B cell (primary cell): ENCODE data around the gene TPRN. TPM values are rescaled to one million over a fixed set of nuclear protein-coding genes. Genes with fewer than 3 reads are reported as not detected.

Experiments
- ATAC-seq: fragments of 200-7000 bp; cut with Tn5 transposase; one replicate; pipeline ENCODE4 v1.10.0; 2021; ENCODE audit warnings: low read depth, mild to moderate bottlenecking, moderate number of reproducible peaks, moderate library complexity
- CTCF ChIA-PET: fragments of 350-600 bp; sonication (Branson Sonifier 250); formaldehyde crosslinking; loops from one replicate; lab custom pipeline; 2021; ENCODE audit warnings: antibody characterized with exemption, inconsistent platforms; lab: Charles Lee
- POLR2A ChIA-PET: fragments of 350-600 bp; sonication (Branson Sonifier 250); formaldehyde crosslinking; loops from one replicate; lab custom pipeline; 2021; ENCODE audit warnings: antibody characterized with exemption; lab: Charles Lee
- DNase-seq: peaks from one replicate; pipeline ENCODE4 v3.0.0; 2013
- H2AFZ ChIP-seq: 2 replicates; pipeline ENCODE4 v1.6.1; 2012; ENCODE audit warnings: mild to moderate bottlenecking, low read depth, low read length; ENCODE audit not compliant: insufficient read depth, poor library complexity, severe bottlenecking
- H3K27ac ChIP-seq, 2 donors: 1 replicate in 1 of 2; 2 replicates in 1 of 2; pipeline ENCODE4 v1.5.1; 2012 to 2013; ENCODE audit warnings: low read length in 2 of 2, mild to moderate bottlenecking in 2 of 2, moderate library complexity in 1 of 2
- H3K27me3 ChIP-seq, 4 experiments: fragments of 200-600 bp in 1 of 4; sonication (generic) in 1 of 4; replicated peaks in 1 of 4; 1 replicate in 2 of 4; 2 replicates in 2 of 4; pipeline versions ENCODE4 v1.6.1 to v1.7.0; 2013 to 2016; ENCODE audit warnings: low read length in 3 of 4, mild to moderate bottlenecking in 2 of 4, mixed read lengths in 1 of 4, moderate library complexity in 1 of 4; ENCODE audit not compliant: insufficient read depth in 4 of 4, control insufficient read depth in 3 of 4; ENCODE audit errors: control extremely low read depth in 1 of 4
- H3K36me3 ChIP-seq, 2 experiments: replicated peaks in 1 of 2; 1 replicate in 1 of 2; 2 replicates in 1 of 2; pipeline versions ENCODE4 v1.6.1 to v1.7.1; 2013; ENCODE audit warnings: low read length in 1 of 2; ENCODE audit not compliant: insufficient read depth in 2 of 2, control insufficient read depth in 1 of 2; ENCODE audit errors: control extremely low read depth in 1 of 2, extremely low read depth in 1 of 2
- H3K4me1 ChIP-seq, 2 donors: fragments of 200-600 bp in 1 of 2; sonication (generic) in 1 of 2; 1 replicate in 1 of 2; 2 replicates in 1 of 2; pipeline versions ENCODE4 v1.5.1 to v1.6.1; 2013 to 2017; ENCODE audit warnings: low read length in 2 of 2; ENCODE audit not compliant: control insufficient read depth in 2 of 2, insufficient read depth in 2 of 2
- H3K4me2 ChIP-seq: replicated peaks from 2 replicates; pipeline ENCODE3; 2012; ENCODE audit warnings: mild to moderate bottlenecking, low read depth, low read length; ENCODE audit not compliant: poor library complexity, severe bottlenecking
- H3K4me3 ChIP-seq, 5 experiments: fragments of 200-600 bp in 1 of 5; sonication (generic) in 1 of 5; 1 replicate in 3 of 5; 2 replicates in 2 of 5; pipeline versions ENCODE4 v1.5.1 to v1.7.0; 2011 to 2016; ENCODE audit warnings: low read length in 4 of 5, mild to moderate bottlenecking in 4 of 5, low read depth in 2 of 5, control low read depth in 1 of 5, moderate library complexity in 1 of 5; ENCODE audit not compliant: insufficient read depth in 1 of 5; ENCODE audit errors: control extremely low read depth in 1 of 5, extremely low read depth in 1 of 5
- H3K79me2 ChIP-seq: fragments of 200-600 bp; sonication (generic); one replicate; pipeline ENCODE4 v1.6.0; 2016; ENCODE audit warnings: low read length; ENCODE audit not compliant: control insufficient read depth, insufficient read depth
- H3K9ac ChIP-seq: fragments of 200-600 bp; sonication (generic); 2 replicates; pipeline ENCODE4 v1.6.1; 2017; ENCODE audit warnings: mild to moderate bottlenecking, low read length, moderate library complexity
- H3K9me3 ChIP-seq, 3 donors: one replicate each; pipeline versions ENCODE4 v1.6.1 to v1.7.1; 2013; ENCODE audit warnings: low read length in 2 of 3; ENCODE audit not compliant: control insufficient read depth in 2 of 3, insufficient read depth in 1 of 3; ENCODE audit errors: control extremely low read depth in 1 of 3
- H4K20me1 ChIP-seq: 2 replicates; pipeline ENCODE4 v1.6.0; 2012; ENCODE audit warnings: mild to moderate bottlenecking, low read length; ENCODE audit not compliant: insufficient read depth, control insufficient read depth, poor library complexity, severe bottlenecking
- H3K27ac Mint-ChIP-seq: one replicate; pipeline ENCODE4 v1.8.0; 2021; ENCODE audit warnings: mixed read lengths
- H3K27me3 Mint-ChIP-seq: one replicate; pipeline ENCODE4 v1.8.0; 2021; ENCODE audit warnings: mixed read lengths
- H3K4me1 Mint-ChIP-seq: one replicate; pipeline ENCODE4 v1.8.0; 2021; ENCODE audit warnings: mixed read lengths
- H3K4me3 Mint-ChIP-seq: one replicate; pipeline ENCODE4 v1.8.0; 2021; ENCODE audit warnings: mixed read lengths
- H3K9me3 Mint-ChIP-seq: one replicate; pipeline ENCODE4 v1.8.0; 2022; ENCODE audit warnings: mixed read lengths; ENCODE audit not compliant: insufficient read depth
- EZH2 ChIP-seq: IDR thresholded peaks from 2 replicates; pipeline ENCODE4 v1.6.1; 2012; ENCODE audit warnings: borderline replicate concordance, low read depth, mild to moderate bottlenecking, moderate library complexity, low read length; ENCODE audit not compliant: insufficient read depth, poor library complexity, severe bottlenecking
- WGBS: methylation state at CpG from one replicate; pipeline ENCODE4 v1.1.5; 2013; ENCODE audit warnings: missing lambda C conversion rate; ENCODE audit not compliant: insufficient coverage; 5-methylcytosine and 5-hydroxymethylcytosine counted together
- intact Hi-C: fragments of 100-400 bp; cut with micrococcal nuclease; formaldehyde crosslinking; loops from one replicate; pipeline ENCODE4 v1.10.0; 2022
- polyA plus RNA-seq: library from polyadenylated mRNA; depleted of rRNA; stranded (reverse); fragments of >200 nt; gene quantifications from 2 replicates; pipeline ENCODE4 v1.2.3, GENCODE V29; 2012
- total RNA-seq, 2 donors: library from RNA; stranded (reverse); fragments of 120-200 nt in 1 of 2; gene quantifications; 1 replicate in 1 of 2; 2 replicates in 1 of 2; pipeline versions ENCODE4 v1.2.3 to v1.2.4, GENCODE V29; 2013 to 2022
- TF ChIP-seq, protein P1 (sequence below): fragments of 200-600 bp; IDR thresholded peaks from one replicate; pipeline ENCODE4 v1.8.0; 2022; ENCODE audit warnings: antibody characterized with exemption, mild to moderate bottlenecking

TPRN gene
- total and polyA plus RNA-seq, 2 donors (not counting 1 experiment from before 2014, with no cell fraction given), result 5.7 to 16.3 TPM

GRCh38 chr9:137217276-137218211 lies 17.0 kb upstream of the TPRN start:
- peaks cover under 1 to 7% of the 10 kb centered on the region in 2 donors for H3K4me1 ChIP-seq
- ATAC-seq (no peak), DNase-seq (no peak)
- Mint-ChIP-seq H3K27me3 (no peaks in the 10 kb centered on the region), H3K4me1 (peaks cover 4% of the 10 kb centered on the region), H3K9me3 (no peaks in the 10 kb centered on the region), H3K4me3 (no peak overlapping the region), H3K27ac (no peak overlapping the region)
- H4K20me1 ChIP-seq, result no peaks in the 10 kb centered on the region
- no peaks in the 10 kb centered on the region for H3K36me3 ChIP-seq
- H3K9ac ChIP-seq, result no peak overlapping the region
- 92% methylated on average over 34 of the region's 36 CpGs for WGBS
- peaks cover 3% of the 10 kb centered on the region for H3K79me2 ChIP-seq
- TF ChIP-seq, protein P1, sequence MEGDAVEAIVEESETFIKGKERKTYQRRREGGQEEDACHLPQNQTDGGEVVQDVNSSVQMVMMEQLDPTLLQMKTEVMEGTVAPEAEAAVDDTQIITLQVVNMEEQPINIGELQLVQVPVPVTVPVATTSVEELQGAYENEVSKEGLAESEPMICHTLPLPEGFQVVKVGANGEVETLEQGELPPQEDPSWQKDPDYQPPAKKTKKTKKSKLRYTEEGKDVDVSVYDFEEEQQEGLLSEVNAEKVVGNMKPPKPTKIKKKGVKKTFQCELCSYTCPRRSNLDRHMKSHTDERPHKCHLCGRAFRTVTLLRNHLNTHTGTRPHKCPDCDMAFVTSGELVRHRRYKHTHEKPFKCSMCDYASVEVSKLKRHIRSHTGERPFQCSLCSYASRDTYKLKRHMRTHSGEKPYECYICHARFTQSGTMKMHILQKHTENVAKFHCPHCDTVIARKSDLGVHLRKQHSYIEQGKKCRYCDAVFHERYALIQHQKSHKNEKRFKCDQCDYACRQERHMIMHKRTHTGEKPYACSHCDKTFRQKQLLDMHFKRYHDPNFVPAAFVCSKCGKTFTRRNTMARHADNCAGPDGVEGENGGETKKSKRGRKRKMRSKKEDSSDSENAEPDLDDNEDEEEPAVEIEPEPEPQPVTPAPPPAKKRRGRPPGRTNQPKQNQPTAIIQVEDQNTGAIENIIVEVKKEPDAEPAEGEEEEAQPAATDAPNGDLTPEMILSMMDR, result no peak
- POLR2A ChIA-PET, result no interaction called here
- CTCF ChIA-PET, result no interaction called here
- H3K27ac ChIP-seq, result no peak overlapping the region
- H3K9me3 ChIP-seq, result no peaks in the 10 kb centered on the region
- intact Hi-C loops, result no loop called here
- peak overlapping the region; percentile 19 for H3K4me2 ChIP-seq
- H3K4me3 ChIP-seq, result no peak overlapping the region
- H3K27me3 ChIP-seq, result no peaks in the 10 kb centered on the region
- H2AFZ ChIP-seq, result no peak overlapping the region

DNA sequence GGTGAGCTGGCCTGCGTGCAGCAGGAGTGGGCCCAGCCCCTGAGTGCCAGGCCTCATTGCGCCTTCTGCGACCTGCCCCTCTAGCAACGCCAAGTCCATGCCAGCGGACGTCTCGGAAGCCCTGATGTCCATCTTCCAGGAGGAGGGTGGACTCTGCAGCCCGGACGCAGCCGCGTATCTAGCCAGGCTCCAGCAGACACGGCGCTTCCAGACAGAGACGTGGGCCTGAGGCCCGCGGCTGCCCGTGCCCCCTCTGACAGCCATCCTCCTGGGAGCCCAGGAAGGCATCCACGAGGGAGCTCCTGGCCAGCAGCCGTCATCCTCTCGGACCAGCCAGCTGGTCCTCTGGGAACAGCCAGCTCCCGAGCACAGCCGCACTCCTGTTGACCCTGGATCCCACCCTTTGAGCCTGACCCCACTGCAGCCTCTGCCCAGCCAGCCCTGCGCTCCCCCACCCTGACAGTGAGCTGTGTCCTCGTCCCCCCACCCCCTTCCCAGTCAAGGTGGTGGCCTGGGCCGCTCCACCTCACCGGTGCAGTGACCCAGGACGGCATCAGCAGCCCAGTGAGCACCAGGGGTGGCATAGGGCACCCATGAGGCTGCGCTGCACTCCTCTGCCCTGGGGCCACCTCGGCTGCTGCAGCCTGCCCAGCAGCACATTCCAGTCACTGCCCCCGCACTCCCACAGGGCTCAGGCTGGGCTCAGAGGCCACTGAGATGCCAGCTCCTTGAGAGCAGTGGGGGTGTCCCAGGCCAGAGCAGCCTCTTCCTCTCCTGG lies 15.8 kb upstream of the TPRN start:
- ChIA-PET POLR2A (no interaction called here), CTCF (no interaction called here)
- H3K27ac ChIP-seq, result no peak overlapping the region
- ATAC-seq (no peak), DNase-seq (no peak)
- no peak overlapping the region for H3K4me3 ChIP-seq
- intact Hi-C loops, result no loop called here
- Mint-ChIP-seq H3K9me3 (no peaks in the 10 kb centered on the region), H3K4me3 (no peak overlapping the region), H3K4me1 (peaks cover 2% of the 10 kb centered on the region), H3K27ac (no peak overlapping the region), H3K27me3 (no peaks in the 10 kb centered on the region)
- no peak overlapping the region for H3K4me2 ChIP-seq
- no peak overlapping the region for H3K9ac ChIP-seq
- H3K4me1 ChIP-seq, result no peaks in the 10 kb centered on the region
- H2AFZ ChIP-seq, result no peak overlapping the region
- TF ChIP-seq EZH2, result no peak
- TF ChIP-seq, protein P1, result no peak
- peaks cover 3% of the 10 kb centered on the region for H3K79me2 ChIP-seq
- no peaks in the 10 kb centered on the region for H3K36me3 ChIP-seq
- H3K27me3 ChIP-seq, result no peaks in the 10 kb centered on the region
- H3K9me3 ChIP-seq, result no peaks in the 10 kb centered on the region
- no peaks in the 10 kb centered on the region for H4K20me1 ChIP-seq
- WGBS, result 99% methylated on average over 29 of the region's 30 CpGs
